Thyroid gland (tissue), 4 donors: Measurements from ENCODE around the gene XYLB. TPM values are rescaled to one million over a fixed set of nuclear protein-coding genes. Genes with fewer than 3 reads are reported as not detected.

Experiments
- DNase-seq, 2 donors: peaks; one replicate each; pipeline ENCODE4 v3.0.0-alpha.2; 2019
- H3K27ac ChIP-seq, 3 donors: fragments of 200-600 bp; sonication (generic); 1 replicate in 2 of 3; 2 replicates in 1 of 3; pipeline ENCODE4 v1.5.1; 2016 to 2019; ENCODE audit warnings: mild to moderate bottlenecking in 1 of 3, moderate library complexity in 1 of 3
- H3K27me3 ChIP-seq: fragments of 200-600 bp; sonication (generic); one replicate; pipeline ENCODE4 v1.5.1; 2019
- H3K36me3 ChIP-seq, 2 donors: fragments of 200-600 bp; sonication (generic); one replicate each; pipeline ENCODE4 v1.5.1; 2016 to 2019
- H3K4me1 ChIP-seq, 2 donors: fragments of 200-600 bp; sonication (generic); one replicate each; pipeline ENCODE4 v1.5.1; 2017 to 2019
- H3K4me3 ChIP-seq, 3 donors: fragments of 200-600 bp; sonication (generic); replicated peaks in 1 of 3; 1 replicate in 2 of 3; 2 replicates in 1 of 3; pipeline ENCODE4 v1.5.1; 2016; ENCODE audit warnings: mild to moderate bottlenecking in 1 of 3
- H3K9me3 ChIP-seq: fragments of 200-600 bp; sonication (generic); one replicate; pipeline ENCODE4 v1.5.1; 2017
- POLR2A ChIP-seq, 2 donors: fragments of 450-650 bp; IDR thresholded peaks; one replicate each; pipeline ENCODE4 v1.6.1; 2017; ENCODE audit warnings: antibody characterized with exemption in 2 of 2, mild to moderate bottlenecking in 2 of 2, moderate library complexity in 1 of 2
- WGBS, 2 donors: methylation state at CpG; one replicate each; pipeline ENCODE4 v1.1.5; 2017; 5-methylcytosine and 5-hydroxymethylcytosine counted together
- intact Hi-C: fragments of 100-400 bp; cut with DNase I; formaldehyde crosslinking; loops from one replicate; pipeline ENCODE4 v1.15.1; 2023
- total RNA-seq, 4 donors: library from RNA; depleted of rRNA; stranded (reverse); fragments of >200 nt; gene quantifications; one replicate each; pipeline ENCODE4 v1.2.3, GENCODE V29; 2016
- TF ChIP-seq, protein P1 (sequence below), 6 experiments: fragments of 200-600 bp in 3 of 6; fragments of 450-650 bp in 3 of 6; sonication (generic) in 3 of 6; IDR thresholded peaks; one replicate each; pipeline ENCODE4 v1.5.1; 2016 to 2019; ENCODE audit warnings: antibody characterized with exemption in 6 of 6, mild to moderate bottlenecking in 2 of 6, inconsistent platforms in 1 of 6, moderate library complexity in 1 of 6

The XYLB gene
- total RNA-seq, 4 donors from 2014 or later = 0.78 to 1.7 (median 1.1) TPM

DNA sequence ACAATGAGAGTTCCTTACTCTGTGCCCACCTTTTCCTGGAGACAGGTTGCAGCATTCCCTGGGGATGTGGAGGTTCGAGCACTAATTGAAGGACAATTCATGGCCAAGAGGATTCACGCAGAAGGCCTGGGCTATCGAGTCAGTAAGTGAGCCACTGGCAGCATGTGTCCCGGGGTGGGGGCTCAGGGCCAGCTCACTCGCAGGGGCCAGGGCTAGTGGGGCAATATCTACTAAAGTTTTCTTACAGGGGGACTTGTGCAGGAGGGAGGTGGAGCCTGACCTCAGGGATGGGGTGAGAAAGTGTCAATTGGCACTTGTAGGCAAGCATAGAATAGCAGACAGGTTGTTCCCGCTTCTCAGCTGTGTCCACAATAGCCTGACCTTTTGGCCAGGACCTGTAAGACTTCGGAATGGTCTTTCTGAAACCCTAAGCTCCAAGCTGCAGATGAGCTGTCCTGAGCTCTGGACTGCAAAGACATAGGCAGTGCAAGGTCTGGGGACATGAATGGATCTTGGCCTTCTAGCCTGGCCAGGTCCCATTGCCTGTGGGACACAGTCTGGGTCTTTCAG is 32.7 kb downstream of the XYLB start:
- 86% methylated on average over 4 to 7 of the region's 7 CpGs for WGBS, 2 donors
- TF ChIP-seq, protein P1, sequence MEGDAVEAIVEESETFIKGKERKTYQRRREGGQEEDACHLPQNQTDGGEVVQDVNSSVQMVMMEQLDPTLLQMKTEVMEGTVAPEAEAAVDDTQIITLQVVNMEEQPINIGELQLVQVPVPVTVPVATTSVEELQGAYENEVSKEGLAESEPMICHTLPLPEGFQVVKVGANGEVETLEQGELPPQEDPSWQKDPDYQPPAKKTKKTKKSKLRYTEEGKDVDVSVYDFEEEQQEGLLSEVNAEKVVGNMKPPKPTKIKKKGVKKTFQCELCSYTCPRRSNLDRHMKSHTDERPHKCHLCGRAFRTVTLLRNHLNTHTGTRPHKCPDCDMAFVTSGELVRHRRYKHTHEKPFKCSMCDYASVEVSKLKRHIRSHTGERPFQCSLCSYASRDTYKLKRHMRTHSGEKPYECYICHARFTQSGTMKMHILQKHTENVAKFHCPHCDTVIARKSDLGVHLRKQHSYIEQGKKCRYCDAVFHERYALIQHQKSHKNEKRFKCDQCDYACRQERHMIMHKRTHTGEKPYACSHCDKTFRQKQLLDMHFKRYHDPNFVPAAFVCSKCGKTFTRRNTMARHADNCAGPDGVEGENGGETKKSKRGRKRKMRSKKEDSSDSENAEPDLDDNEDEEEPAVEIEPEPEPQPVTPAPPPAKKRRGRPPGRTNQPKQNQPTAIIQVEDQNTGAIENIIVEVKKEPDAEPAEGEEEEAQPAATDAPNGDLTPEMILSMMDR (IDR thresholded peaks at IDR 0.05) = no peak
- no peak for TF ChIP-seq POLR2A (IDR thresholded peaks at IDR 0.05)
- no peaks in the 10 kb centered on the region for H3K36me3 ChIP-seq

DNA sequence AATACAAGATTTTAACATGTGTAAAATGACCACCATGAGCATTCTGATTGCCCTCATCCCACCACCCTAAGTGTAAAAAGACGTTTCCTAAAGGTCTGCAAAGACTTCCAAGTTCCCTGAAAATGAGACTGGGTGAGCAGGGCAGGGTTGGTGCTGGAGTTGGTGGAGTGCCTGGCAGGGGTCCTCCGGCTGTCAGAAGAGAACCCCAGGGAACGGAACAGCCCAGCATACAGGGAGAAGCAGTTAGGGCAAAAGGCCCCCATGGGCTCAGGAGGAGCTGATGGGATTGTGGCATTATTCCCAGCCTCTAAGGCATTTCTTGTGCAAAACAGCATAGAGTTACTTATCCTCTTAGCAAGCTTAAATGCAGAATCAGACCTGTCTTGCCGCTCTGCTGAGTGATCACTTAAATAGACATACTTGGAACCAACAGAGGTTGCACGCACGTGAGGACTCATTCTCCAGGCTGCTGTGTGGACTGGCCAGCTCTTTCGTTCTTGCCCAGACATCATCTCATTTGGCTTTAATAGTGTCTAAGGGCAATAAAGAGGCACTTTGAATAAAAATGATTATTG is 36.0 kb downstream of the XYLB start:
- H3K27me3 ChIP-seq = no peaks in the 10 kb centered on the region
- H3K4me1 ChIP-seq = no peaks in the 10 kb centered on the region
- TF ChIP-seq POLR2A (IDR thresholded peaks at IDR 0.05) = no peak
- H3K9me3 ChIP-seq = no peaks in the 10 kb centered on the region
- H3K27ac ChIP-seq = no peak overlapping the region
- intact Hi-C loops = no loop called here
- no peaks in the 10 kb centered on the region for H3K36me3 ChIP-seq
- 85 to 95% methylated on average over 7 of the region's 7 CpGs for WGBS, 2 donors
- no peak for DNase-seq
- H3K4me3 ChIP-seq = no peak overlapping the region

More for the DNA sequence above, 32.7 kb downstream of the XYLB start:
- H3K4me1 ChIP-seq = no peaks in the 10 kb centered on the region
- no peak for DNase-seq
- no peak overlapping the region for H3K27ac ChIP-seq
- intact Hi-C loops = no loop called here
- no peaks in the 10 kb centered on the region for H3K9me3 ChIP-seq
- no peaks in the 10 kb centered on the region for H3K27me3 ChIP-seq
- no peak overlapping the region for H3K4me3 ChIP-seq

DNA sequence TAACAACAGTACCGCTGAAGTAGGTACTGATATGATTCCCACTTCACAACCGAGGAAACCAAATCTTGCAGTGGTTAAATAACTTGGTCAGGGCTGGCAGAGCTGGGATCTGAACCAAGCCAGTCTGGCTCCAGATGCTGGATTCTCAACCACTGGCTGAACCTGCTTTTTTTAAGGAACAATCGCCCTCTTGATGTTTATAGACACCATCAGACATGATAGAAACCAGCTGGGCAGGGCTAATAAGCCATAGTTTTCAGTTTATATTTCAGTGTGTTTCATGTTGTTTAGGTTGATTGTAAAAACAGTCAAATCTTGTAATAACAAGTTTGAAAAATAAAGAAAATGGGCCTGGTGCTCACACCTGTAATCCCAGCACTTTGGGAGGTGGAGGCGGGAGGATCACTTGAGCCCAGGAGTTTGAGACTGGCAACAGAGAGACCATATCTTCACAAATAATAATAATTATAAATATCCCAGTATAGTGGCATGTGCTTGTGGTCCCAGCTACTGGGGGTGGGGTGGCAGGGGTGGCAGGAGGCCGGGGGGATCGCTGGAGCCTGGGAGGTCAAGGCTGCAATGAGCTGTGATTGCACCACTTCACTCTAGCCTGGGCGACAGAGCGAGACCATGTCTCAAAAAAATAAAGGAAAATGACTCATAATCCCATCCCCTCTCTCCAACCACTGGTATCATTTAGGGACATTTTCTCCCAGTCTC is 36.7 kb downstream of the XYLB start:
- no peaks in the 10 kb centered on the region for H3K27me3 ChIP-seq
- WGBS, 2 donors = 84 to 87% methylated on average over 8 of the region's 8 CpGs
- H3K36me3 ChIP-seq = no peaks in the 10 kb centered on the region
- no peak for DNase-seq
- H3K4me1 ChIP-seq = no peaks in the 10 kb centered on the region
- H3K4me3 ChIP-seq = no peak overlapping the region
- TF ChIP-seq, protein P1 (IDR thresholded peaks at IDR 0.05) = no peak
- no peak for TF ChIP-seq POLR2A (IDR thresholded peaks at IDR 0.05)
- intact Hi-C loops = no loop called here
- H3K9me3 ChIP-seq = no peaks in the 10 kb centered on the region
- no peak overlapping the region for H3K27ac ChIP-seq

DNA sequence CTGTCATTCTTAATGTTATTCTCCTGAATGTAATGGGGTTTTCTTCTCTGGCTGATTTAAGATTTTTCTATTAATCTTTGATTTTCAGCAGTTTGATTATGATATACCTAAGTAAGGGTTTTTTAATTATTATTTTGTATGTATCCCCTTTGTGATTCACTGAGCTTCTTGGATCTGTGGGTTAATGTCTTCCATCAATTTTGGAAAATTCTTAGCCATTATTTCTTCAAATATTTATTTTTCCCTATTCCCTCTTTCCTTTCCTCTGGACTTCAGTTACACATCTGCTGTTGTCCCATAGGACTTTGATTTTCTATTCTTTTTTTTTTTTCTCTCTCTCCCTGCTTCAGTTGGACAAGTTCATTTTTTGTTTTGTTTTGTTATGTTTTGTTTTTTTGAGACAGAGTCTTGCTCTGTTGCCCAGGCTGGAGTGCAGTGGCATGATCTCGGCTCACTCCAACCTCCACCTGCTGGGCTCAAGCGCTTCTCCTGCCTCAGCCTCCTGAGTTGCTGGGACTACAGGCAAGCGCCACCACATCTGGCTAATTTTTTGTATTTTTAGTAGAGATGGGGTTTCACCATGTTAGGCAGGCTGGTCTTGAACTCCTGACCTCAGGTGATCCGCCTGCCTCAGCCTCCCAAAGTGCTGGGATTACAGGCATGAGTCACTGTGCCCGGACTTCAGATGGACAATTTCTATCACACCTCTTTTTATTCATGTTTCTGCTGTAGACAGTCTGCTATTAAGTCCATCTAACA is 40.6 kb downstream of the XYLB start:
- H3K27me3 ChIP-seq = no peaks in the 10 kb centered on the region
- intact Hi-C loops = no loop called here
- 98 to 100% methylated on average over 5 of the region's 5 CpGs for WGBS, 2 donors
- H3K27ac ChIP-seq = no peak overlapping the region
- no peaks in the 10 kb centered on the region for H3K36me3 ChIP-seq
- no peak for TF ChIP-seq POLR2A (IDR thresholded peaks at IDR 0.05)
- TF ChIP-seq, protein P1 (IDR thresholded peaks at IDR 0.05) = no peak
- DNase-seq = no peak
- H3K4me1 ChIP-seq = no peaks in the 10 kb centered on the region
- no peaks in the 10 kb centered on the region for H3K9me3 ChIP-seq
- H3K4me3 ChIP-seq = no peak overlapping the region

DNA sequence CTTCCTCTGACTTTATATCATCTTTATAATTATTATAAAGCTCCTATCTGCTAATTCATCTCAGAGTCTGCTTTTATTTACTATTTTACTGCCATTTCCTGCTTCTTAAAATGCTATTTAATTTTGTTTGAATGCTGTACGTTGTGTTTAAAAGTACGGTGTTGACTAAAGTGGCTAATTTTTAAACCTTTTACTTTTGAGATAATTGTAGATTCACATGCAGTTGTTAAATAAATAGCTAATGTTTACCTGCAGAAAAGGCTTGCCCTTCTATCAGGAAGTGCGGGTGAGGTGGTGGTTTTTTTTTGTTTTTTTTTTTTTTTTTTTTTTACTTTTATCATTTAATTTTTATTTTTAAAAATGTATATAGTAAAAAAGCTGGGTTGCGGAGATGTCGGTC is 41.3 kb downstream of the XYLB start:
- 90 to 98% methylated on average over 5 of the region's 5 CpGs for WGBS, 2 donors
- DNase-seq = no peak
- TF ChIP-seq, protein P1 (IDR thresholded peaks at IDR 0.05) = no peak
- TF ChIP-seq POLR2A (IDR thresholded peaks at IDR 0.05) = no peak
- Histone ChIP-seq H3K4me1 (no peaks in the 10 kb centered on the region), H3K27me3 (no peaks in the 10 kb centered on the region), H3K9me3 (no peaks in the 10 kb centered on the region), H3K36me3 (no peaks in the 10 kb centered on the region), H3K27ac (no peak overlapping the region), H3K4me3 (no peak overlapping the region)
- intact Hi-C loops = no loop called here
